Measurements from ENCODE around the gene SRRM4.
A peak's percentile ranks its signal among the peaks of the same experiment; 100 is the strongest.

SRRM4 gene

DNA sequence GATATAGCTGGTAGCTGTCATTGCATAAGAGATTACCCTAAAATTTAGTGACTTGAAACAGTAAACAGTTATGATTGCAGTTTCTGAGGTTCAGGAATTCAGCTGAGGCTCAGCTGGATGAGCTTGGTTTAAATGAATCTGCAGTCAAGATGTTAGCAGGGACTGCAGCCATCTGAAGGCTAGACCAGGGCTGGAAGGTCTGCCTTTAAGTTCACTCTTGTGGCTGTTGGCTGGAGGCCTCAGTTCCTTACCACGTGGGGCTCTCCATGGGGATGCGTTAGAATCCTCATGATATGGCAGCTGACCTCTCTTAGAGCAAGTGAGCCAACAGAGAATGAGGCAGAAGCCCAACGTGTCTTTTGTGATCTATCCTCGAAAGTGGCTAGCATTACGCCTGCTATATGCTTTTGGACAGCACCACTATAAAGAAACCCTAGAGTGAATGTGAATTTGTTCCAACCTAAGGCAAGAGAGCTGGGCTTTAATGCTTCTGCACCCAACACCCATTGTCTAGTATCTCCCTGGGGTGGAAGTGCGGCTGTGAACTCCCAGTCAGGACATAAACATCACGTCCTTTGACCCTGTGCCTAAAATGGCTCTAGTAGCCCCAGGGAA lies 223.4 kb downstream of the SRRM4 start:
- H3K27me3 Mint-ChIP-seq (ENCODE audit: low read depth) = peaks cover 12% of the 10 kb centered on the region
- peaks cover 28% of the 10 kb centered on the region for H3K4me1 Mint-ChIP-seq
- H3K36me3 Mint-ChIP-seq (ENCODE audit: low read depth) = no peaks in the 10 kb centered on the region
- H3K9me3 Mint-ChIP-seq = no peaks in the 10 kb centered on the region
- H3K4me3 Mint-ChIP-seq = no peak overlapping the region
- TF ChIP-seq CTCF (IDR thresholded peaks at IDR 0.05; ENCODE audit: unreplicated experiment in 3 of 3) = no peak
- H3K27ac Mint-ChIP-seq = peak overlapping the region; percentile 23 to 85 (median 82)

- Mint-ChIP-seq H3K27me3 (ENCODE audit: low read depth) (peaks cover 12% of the 10 kb centered on the region), H3K4me3 (no peak overlapping the region), H3K27ac (no peak overlapping the region), H3K36me3 (ENCODE audit: low read depth) (no peaks in the 10 kb centered on the region), H3K9me3 (no peaks in the 10 kb centered on the region), H3K4me1 (peaks cover 28% of the 10 kb centered on the region)
- no peak for TF ChIP-seq CTCF (IDR thresholded peaks at IDR 0.05; ENCODE audit: unreplicated experiment in 3 of 3)
These were observed 225.2 kb downstream of the SRRM4 start for GRCh38 chr12:119206348-119207062.

DNA sequence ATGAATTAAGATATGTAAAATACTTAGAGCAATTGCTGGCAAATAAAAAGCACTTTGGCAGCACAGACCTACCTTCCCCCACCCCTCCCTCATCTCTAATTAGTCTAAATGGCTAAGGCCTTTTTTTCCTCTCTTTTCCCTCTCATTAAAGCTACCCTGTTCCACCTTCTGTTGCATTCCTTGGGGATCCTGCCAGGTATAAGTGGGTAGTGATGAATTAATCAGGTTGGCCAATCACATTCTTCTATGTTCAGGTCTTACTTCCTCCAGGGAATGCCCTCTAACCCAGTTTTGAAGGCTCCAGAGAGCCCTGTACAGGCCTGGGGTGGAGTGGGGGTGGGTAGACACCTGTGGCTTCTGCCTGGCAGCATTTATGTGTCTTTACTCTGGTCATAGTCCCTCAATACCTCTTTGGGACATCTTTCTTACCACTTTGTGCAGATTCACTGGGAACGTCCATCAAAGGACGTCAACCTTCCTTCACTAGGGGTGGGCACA lies 225.8 kb downstream of the SRRM4 start:
- Mint-ChIP-seq H3K4me3 (no peak overlapping the region), H3K9me3 (no peaks in the 10 kb centered on the region), H3K27ac (no peak overlapping the region), H3K36me3 (ENCODE audit: low read depth) (no peaks in the 10 kb centered on the region), H3K4me1 (peaks cover 28% of the 10 kb centered on the region), H3K27me3 (ENCODE audit: low read depth) (peaks cover 12% of the 10 kb centered on the region)
- TF ChIP-seq CTCF (IDR thresholded peaks at IDR 0.05; ENCODE audit: unreplicated experiment in 3 of 3) = no peak

GRCh38 chr12:119208626-119209061 lies 227.3 kb downstream of the SRRM4 start:
- Mint-ChIP-seq H3K27ac (no peak overlapping the region), H3K27me3 (ENCODE audit: low read depth) (peaks cover 8% of the 10 kb centered on the region), H3K36me3 (ENCODE audit: low read depth) (no peaks in the 10 kb centered on the region), H3K4me1 (peaks cover 23% of the 10 kb centered on the region), H3K4me3 (no peak overlapping the region), H3K9me3 (no peaks in the 10 kb centered on the region)
- no peak for TF ChIP-seq CTCF (IDR thresholded peaks at IDR 0.05; ENCODE audit: unreplicated experiment in 3 of 3)

DNA sequence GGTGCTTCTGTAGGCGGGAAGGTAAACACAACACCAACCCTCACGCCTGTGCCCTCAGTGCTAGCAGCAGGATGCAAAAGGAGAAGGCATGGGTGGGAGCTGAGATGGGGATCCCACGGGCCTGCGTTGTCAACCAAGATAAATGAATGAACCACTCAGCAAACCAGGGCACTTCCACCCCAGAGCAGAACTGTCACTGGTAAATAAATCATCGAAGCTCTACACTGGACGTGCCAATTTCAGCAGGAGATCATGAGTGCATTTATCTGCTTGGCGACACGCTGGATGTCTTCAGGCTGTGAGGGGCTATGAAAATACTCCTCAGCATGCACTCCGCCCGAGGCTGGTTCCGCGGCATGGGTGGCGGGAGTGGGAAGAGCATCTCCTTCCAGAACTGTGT lies 230.5 kb downstream of the SRRM4 start:
- no peak overlapping the region for H3K4me3 Mint-ChIP-seq
- H3K27me3 Mint-ChIP-seq (ENCODE audit: low read depth) = peaks cover 8% of the 10 kb centered on the region
- H3K36me3 Mint-ChIP-seq (ENCODE audit: low read depth) = no peaks in the 10 kb centered on the region
- H3K4me1 Mint-ChIP-seq = peaks cover 7% of the 10 kb centered on the region
- no peak overlapping the region for H3K27ac Mint-ChIP-seq
- H3K9me3 Mint-ChIP-seq = no peaks in the 10 kb centered on the region
- no peak for TF ChIP-seq CTCF (IDR thresholded peaks at IDR 0.05; ENCODE audit: unreplicated experiment in 3 of 3)

All from nephron (organoid).